Bone marrow (tissue), 2 donors: ENCODE data around the gene SERPING1.

Experiments used
- DNase-seq, 2 donors: peaks; one replicate each; lab custom pipeline; 2025; lab: John Stamatoyannopoulos, UW

The SERPING1 gene

GRCh38 chr11:57638005-57638781 is 40.7 kb downstream of the SERPING1 start:
- peak in 1 of 2 donors; percentile 6 for DNase-seq

- no peak for DNase-seq
Measured at GRCh38 chr11:57638811-57639320, 41.4 kb downstream of the SERPING1 start.

GRCh38 chr11:57639321-57640067 is 42.0 kb downstream of the SERPING1 start:
- DNase-seq = peak in 1 of 2 donors; percentile 32

- no peak for DNase-seq
Measured at GRCh38 chr11:57640068-57640800, 42.7 kb downstream of the SERPING1 start.

GRCh38 chr11:57641011-57641807 is 43.7 kb downstream of the SERPING1 start:
- peak in 1 of 2 donors; percentile 51 for DNase-seq

- DNase-seq = no peak
Measured at GRCh38 chr11:57643802-57644201, 46.3 kb downstream of the SERPING1 start.

- peak; percentile 28 to 63 for DNase-seq
Measured at GRCh38 chr11:57644748-57645688, 47.5 kb downstream of the SERPING1 start.

GRCh38 chr11:57645689-57646085 is 48.2 kb downstream of the SERPING1 start:
- DNase-seq = no peak

- no peak for DNase-seq
Measured at GRCh38 chr11:57646194-57646798, 48.8 kb downstream of the SERPING1 start.

GRCh38 chr11:57646799-57647303 is 49.4 kb downstream of the SERPING1 start:
- no peak for DNase-seq

- DNase-seq = no peak
Measured at GRCh38 chr11:57647372-57647771, 49.9 kb downstream of the SERPING1 start.

GRCh38 chr11:57647960-57648800 is 50.7 kb downstream of the SERPING1 start:
- peak in 1 of 2 donors; percentile 55 for DNase-seq

- DNase-seq = no peak
Measured at GRCh38 chr11:57648801-57649735, 51.6 kb downstream of the SERPING1 start.

GRCh38 chr11:57649826-57650738 is 52.6 kb downstream of the SERPING1 start, which contains the start of gene YPEL4:
TSS of gene YPEL4 (minus strand) at chr11:57649912. CDS start at chr11:57647107, 2,805 bp downstream.
- DNase-seq = peak; percentile 69 to 81

- DNase-seq = no peak
Measured at GRCh38 chr11:57650739-57651090, 53.2 kb downstream of the SERPING1 start.

GRCh38 chr11:57651408-57651807 is 53.9 kb downstream of the SERPING1 start:
- no peak for DNase-seq
